Memory B cell (primary cell): Measurements from ENCODE around the gene PPIL6.

ENCODE experiments used
- ATAC-seq: fragments of 150-1000 bp; cut with Tn5 transposase; 2 replicates; pipeline ENCODE4 v1.10.0; 2021; ENCODE audit warnings: low read depth, mild to moderate bottlenecking, moderate library complexity
- DNase-seq, 2 donors: peaks; one replicate each; pipeline ENCODE4 v3.0.0; 2022; ENCODE audit warnings: low spot score in 2 of 2
- H3K27ac Mint-ChIP-seq: one replicate; pipeline ENCODE4 v1.8.0; 2022; ENCODE audit warnings: mild to moderate bottlenecking, moderate library complexity, mixed read lengths
- H3K27me3 Mint-ChIP-seq: one replicate; pipeline ENCODE4 v1.8.0; 2022; ENCODE audit warnings: mixed read lengths
- H3K36me3 Mint-ChIP-seq: one replicate; pipeline ENCODE4 v1.8.0; 2022; ENCODE audit warnings: mild to moderate bottlenecking, mixed read lengths
- H3K4me1 Mint-ChIP-seq: one replicate; pipeline ENCODE4 v1.8.0; 2022; ENCODE audit warnings: mixed read lengths
- H3K4me3 Mint-ChIP-seq: one replicate; pipeline ENCODE4 v1.8.0; 2022; ENCODE audit warnings: mild to moderate bottlenecking, moderate library complexity, mixed read lengths
- H3K9me3 Mint-ChIP-seq: one replicate; pipeline ENCODE4 v1.8.0; 2022; ENCODE audit warnings: mixed read lengths

Gene PPIL6

GRCh38 chr6:109440331-109441068, at the start of gene PPIL6, which contains the start of gene SMPD2:
Gene PPIL6 (minus strand): TSS chr6:109440628. CDS start chr6:109440590, 38 bp downstream.
Gene SMPD2 (plus strand): TSS chr6:109440724. CDS start chr6:109441122, 398 bp downstream.
- ATAC-seq: peak; percentile 82
- Mint-ChIP-seq H3K4me1 (peaks cover 29% of the 10 kb centered on the region), H3K27me3 (no peaks in the 10 kb centered on the region), H3K9me3 (no peaks in the 10 kb centered on the region), H3K36me3 (peaks cover 6% of the 10 kb centered on the region), H3K27ac (peak within 1 kb of the TSS; percentile 94), H3K4me3 (peak within 1 kb of the TSS; percentile 91)
- peak; percentile 81 to 82 for DNase-seq

- Mint-ChIP-seq H3K4me3 (no peak overlapping the region), H3K36me3 (no peaks in the 10 kb centered on the region), H3K9me3 (no peaks in the 10 kb centered on the region), H3K27ac (no peak overlapping the region), H3K4me1 (peaks cover 11% of the 10 kb centered on the region), H3K27me3 (no peaks in the 10 kb centered on the region)
- no peak for ATAC-seq
- DNase-seq: no peak
Observed at GRCh38 chr6:109488001-109488400, 47.6 kb upstream of the PPIL6 start.

- ATAC-seq (no peak), DNase-seq (no peak)
- Mint-ChIP-seq H3K27ac (peak overlapping the region; percentile 4), H3K27me3 (no peaks in the 10 kb centered on the region), H3K36me3 (peaks cover 9% of the 10 kb centered on the region), H3K9me3 (no peaks in the 10 kb centered on the region), H3K4me3 (no peak overlapping the region), H3K4me1 (peaks cover 17% of the 10 kb centered on the region)
Observed at GRCh38 chr6:109486068-109486467, 45.6 kb upstream of the PPIL6 start.

- Mint-ChIP-seq H3K4me1 (peaks cover 20% of the 10 kb centered on the region), H3K9me3 (no peaks in the 10 kb centered on the region), H3K27me3 (no peaks in the 10 kb centered on the region), H3K36me3 (peaks cover 11% of the 10 kb centered on the region), H3K4me3 (no peak overlapping the region), H3K27ac (peak overlapping the region; percentile 95)
- no peak for ATAC-seq
- no peak for DNase-seq
Observed at GRCh38 chr6:109485266-109485935, 45.0 kb upstream of the PPIL6 start.

- no peak for DNase-seq
- H3K9me3 Mint-ChIP-seq: no peaks in the 10 kb centered on the region
- peak overlapping the region; percentile 81 for H3K4me3 Mint-ChIP-seq
- peaks cover 14% of the 10 kb centered on the region for H3K36me3 Mint-ChIP-seq
- no peaks in the 10 kb centered on the region for H3K27me3 Mint-ChIP-seq
- peak overlapping the region; percentile 95 for H3K27ac Mint-ChIP-seq
- no peak for ATAC-seq
- H3K4me1 Mint-ChIP-seq: peaks cover 28% of the 10 kb centered on the region
Observed at GRCh38 chr6:109484122-109484521, 43.7 kb upstream of the PPIL6 start.

GRCh38 chr6:109483735-109484057, 43.3 kb upstream of the PPIL6 start:
- Mint-ChIP-seq H3K27me3 (no peaks in the 10 kb centered on the region), H3K27ac (peak overlapping the region; percentile 95), H3K4me3 (peak overlapping the region; percentile 81)

GRCh38 chr6:109482905-109483734, 42.7 kb upstream of the PPIL6 start, which contains the start of gene ZBTB24:
Gene ZBTB24 (minus strand): TSS chr6:109483219. CDS start chr6:109482026, 1,193 bp downstream.
- peaks cover 19% of the 10 kb centered on the region for H3K36me3 Mint-ChIP-seq
- no peaks in the 10 kb centered on the region for H3K27me3 Mint-ChIP-seq
- H3K4me3 Mint-ChIP-seq: peak within 1 kb of the TSS; percentile 97
- ATAC-seq: peak; percentile 82
- peak within 1 kb of the TSS; percentile 95 for H3K27ac Mint-ChIP-seq
- H3K9me3 Mint-ChIP-seq: no peaks in the 10 kb centered on the region
- peaks cover 38% of the 10 kb centered on the region for H3K4me1 Mint-ChIP-seq
- DNase-seq: peak; percentile 77 to 86

More at GRCh38 chr6:109483735-109484057, 43.3 kb upstream of the PPIL6 start:
- Mint-ChIP-seq H3K36me3 (peaks cover 18% of the 10 kb centered on the region), H3K9me3 (no peaks in the 10 kb centered on the region), H3K4me1 (peaks cover 33% of the 10 kb centered on the region)
- ATAC-seq (peak; percentile 47), DNase-seq (no peak)

- DNase-seq (no peak), ATAC-seq (no peak)
- Mint-ChIP-seq H3K27me3 (no peaks in the 10 kb centered on the region), H3K36me3 (peaks cover 24% of the 10 kb centered on the region), H3K27ac (peak overlapping the region; percentile 95), H3K9me3 (no peaks in the 10 kb centered on the region), H3K4me3 (peak overlapping the region; percentile 97), H3K4me1 (peaks cover 46% of the 10 kb centered on the region)
Observed at GRCh38 chr6:109480993-109481480, 40.6 kb upstream of the PPIL6 start.

- H3K4me1 Mint-ChIP-seq: peaks cover 49% of the 10 kb centered on the region
- DNase-seq (no peak), ATAC-seq (no peak)
- H3K36me3 Mint-ChIP-seq: peaks cover 33% of the 10 kb centered on the region
- H3K4me3 Mint-ChIP-seq: peak overlapping the region; percentile 82
- no peaks in the 10 kb centered on the region for H3K9me3 Mint-ChIP-seq
- H3K27me3 Mint-ChIP-seq: no peaks in the 10 kb centered on the region
- peak overlapping the region; percentile 93 for H3K27ac Mint-ChIP-seq
Observed at GRCh38 chr6:109478841-109479624, 38.6 kb upstream of the PPIL6 start.

- DNase-seq: no peak
- H3K4me1 Mint-ChIP-seq: peaks cover 47% of the 10 kb centered on the region
- H3K36me3 Mint-ChIP-seq: peaks cover 38% of the 10 kb centered on the region
- peak overlapping the region; percentile 82 for H3K4me3 Mint-ChIP-seq
- peak overlapping the region; percentile 93 for H3K27ac Mint-ChIP-seq
- H3K9me3 Mint-ChIP-seq: no peaks in the 10 kb centered on the region
- H3K27me3 Mint-ChIP-seq: no peaks in the 10 kb centered on the region
- no peak for ATAC-seq
Observed at GRCh38 chr6:109478222-109478805, 37.9 kb upstream of the PPIL6 start.

GRCh38 chr6:109477725-109478124, 37.3 kb upstream of the PPIL6 start:
- no peak for ATAC-seq
- H3K27ac Mint-ChIP-seq: peak overlapping the region; percentile 93
- H3K9me3 Mint-ChIP-seq: no peaks in the 10 kb centered on the region
- H3K4me3 Mint-ChIP-seq: peak overlapping the region; percentile 82
- no peaks in the 10 kb centered on the region for H3K27me3 Mint-ChIP-seq
- peaks cover 53% of the 10 kb centered on the region for H3K4me1 Mint-ChIP-seq
- no peak for DNase-seq
- H3K36me3 Mint-ChIP-seq: peaks cover 42% of the 10 kb centered on the region

GRCh38 chr6:109477184-109477583, 36.8 kb upstream of the PPIL6 start:
- H3K27ac Mint-ChIP-seq: peak overlapping the region; percentile 93

GRCh38 chr6:109475625-109476024, 35.2 kb upstream of the PPIL6 start:
- ATAC-seq: no peak
- H3K27me3 Mint-ChIP-seq: no peaks in the 10 kb centered on the region
- no peak for DNase-seq
- peaks cover 57% of the 10 kb centered on the region for H3K4me1 Mint-ChIP-seq
- H3K36me3 Mint-ChIP-seq: peaks cover 43% of the 10 kb centered on the region
- no peaks in the 10 kb centered on the region for H3K9me3 Mint-ChIP-seq
- no peak overlapping the region for H3K4me3 Mint-ChIP-seq
- H3K27ac Mint-ChIP-seq: peak overlapping the region; percentile 84

More at GRCh38 chr6:109477184-109477583, 36.8 kb upstream of the PPIL6 start:
- no peak for ATAC-seq
- H3K27me3 Mint-ChIP-seq: no peaks in the 10 kb centered on the region
- H3K9me3 Mint-ChIP-seq: no peaks in the 10 kb centered on the region
- peaks cover 46% of the 10 kb centered on the region for H3K36me3 Mint-ChIP-seq
- H3K4me1 Mint-ChIP-seq: peaks cover 56% of the 10 kb centered on the region
- H3K4me3 Mint-ChIP-seq: peak overlapping the region; percentile 82
- no peak for DNase-seq
